Endometrium (tissue), 2 donors: ENCODE data around the gene FAM3B.
A peak's percentile ranks its signal among the peaks of the same experiment; 100 is the strongest.
"Not testable (repeated sequence)": the region's sequence is repeated elsewhere in the genome, so short reads cannot be mapped to it uniquely, and the experiment has no call there.

Experiments
- FAIRE-seq: peaks from 2 replicates; lab custom pipeline; 2012; peaks lifted over from hg19 to GRCh38; lab: Jason Lieb, UNC
- donor health status: control.
- donor health status: control.

Gene FAM3B

DNA sequence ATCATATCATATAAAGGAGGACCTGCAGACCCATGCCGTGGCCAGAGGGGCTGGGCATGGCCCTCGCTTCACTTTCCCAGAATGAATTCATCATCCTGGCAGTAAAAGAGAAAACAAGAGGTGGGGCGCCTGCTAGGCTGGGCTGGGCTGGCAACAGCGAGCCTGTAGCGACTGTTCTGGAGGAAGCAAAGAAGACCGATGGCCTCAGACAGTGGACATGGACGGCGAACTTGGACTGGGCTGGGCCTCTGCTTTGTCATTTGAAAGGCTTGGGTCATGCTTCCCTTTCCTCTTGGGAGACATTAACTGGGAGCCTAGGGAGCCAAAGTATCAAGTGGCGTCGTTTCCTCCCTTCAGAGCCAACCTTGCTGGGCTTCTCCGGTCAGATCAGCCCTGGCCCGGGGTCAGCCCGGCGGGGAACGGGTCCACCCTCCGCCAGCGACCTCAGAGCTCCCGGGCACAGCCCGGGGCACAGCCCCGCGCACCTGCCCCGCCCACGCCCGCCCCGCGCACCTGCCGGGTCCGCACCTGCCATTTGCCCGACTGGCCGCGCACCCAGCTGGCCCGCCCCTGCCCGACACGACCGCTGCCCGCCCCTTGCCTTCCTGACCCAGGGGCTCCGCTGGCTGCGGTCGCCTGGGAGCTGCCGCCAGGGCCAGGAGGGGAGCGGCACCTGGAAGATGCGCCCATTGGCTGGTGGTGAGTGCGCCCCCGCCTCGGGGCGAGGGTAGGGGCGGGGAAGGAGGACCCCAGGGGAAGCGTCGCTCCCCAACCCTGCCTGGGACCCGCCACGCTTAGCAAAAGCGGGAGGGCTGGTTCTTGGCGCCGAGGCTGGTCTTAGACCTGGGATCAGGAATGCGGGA lies at the start of gene FAM3B:
Gene FAM3B, plus strand, starts transcription at position 602 of the 863 bp plus-strand sequence. Its CDS starts 79 bp downstream, at position 681.
- no peak for FAIRE-seq

- no peak for FAIRE-seq
Measured at GRCh38 chr21:41267346-41267745, 49.3 kb upstream of the FAM3B start.

- no peak for FAIRE-seq
Measured at GRCh38 chr21:41269535-41269934, 47.1 kb upstream of the FAM3B start.

DNA sequence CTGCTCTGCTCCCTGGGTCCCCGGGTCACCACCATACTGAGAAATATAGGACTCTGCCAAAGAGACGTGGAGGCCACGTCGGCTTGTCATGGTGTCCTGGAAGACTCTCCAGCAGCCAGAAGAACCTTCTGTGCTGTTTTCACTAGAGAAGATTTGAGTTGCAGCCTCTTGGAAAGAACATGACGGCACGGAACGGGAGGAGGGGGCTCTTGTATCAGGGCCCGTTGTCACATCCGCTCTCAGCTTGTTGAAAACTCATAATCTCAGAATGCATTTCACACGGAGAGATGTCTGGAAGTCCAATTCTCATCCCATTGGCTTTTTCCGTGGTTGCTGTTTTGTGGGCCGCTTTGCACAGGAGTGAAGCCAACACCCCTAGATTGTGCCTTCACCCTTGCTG lies 39.4 kb upstream of the FAM3B start:
- no peak for FAIRE-seq

DNA sequence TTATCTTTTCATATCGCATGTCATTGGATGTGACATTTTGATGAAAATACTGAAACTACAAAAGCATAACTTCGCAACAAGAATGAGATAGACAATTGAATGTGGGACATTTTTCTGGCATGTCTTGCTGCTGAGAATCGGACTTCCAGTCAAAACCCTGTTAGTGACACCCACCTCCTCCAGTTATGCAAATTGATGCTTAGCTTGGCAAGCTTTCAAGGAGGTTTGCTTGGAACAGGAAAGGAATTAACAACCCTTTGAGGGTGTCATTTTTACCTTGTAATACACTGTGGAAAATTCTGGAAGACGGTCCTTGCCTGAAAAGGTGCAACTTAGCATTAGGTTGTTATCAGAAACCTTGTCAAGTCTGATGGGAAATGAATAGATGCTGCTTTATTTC lies 38.8 kb upstream of the FAM3B start:
- FAIRE-seq: no peak

GRCh38 chr21:41280115-41280919 lies 36.3 kb upstream of the FAM3B start:
- no peak for FAIRE-seq

DNA sequence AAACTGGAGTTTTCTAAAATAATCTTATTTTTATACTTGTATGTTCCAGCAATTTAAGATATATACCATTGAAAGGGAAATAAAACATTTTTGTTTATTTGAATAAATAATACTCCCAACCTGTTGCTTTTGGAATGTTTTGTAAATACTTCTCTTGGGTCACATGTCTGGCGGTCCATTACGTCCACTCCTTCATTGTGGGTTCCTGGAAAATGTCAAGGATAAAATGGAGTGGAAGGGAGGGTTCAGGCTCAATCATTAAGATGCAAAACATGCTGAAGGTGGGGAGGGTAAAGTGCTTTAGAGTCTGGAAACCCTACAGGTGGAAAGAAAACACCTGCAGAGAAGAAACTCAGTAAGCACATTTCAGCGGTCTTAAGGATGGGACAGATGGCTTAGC lies 34.2 kb upstream of the FAM3B start:
- FAIRE-seq: no peak

- peak; percentile 89 for FAIRE-seq
Measured at GRCh38 chr21:41283211-41283818, 33.3 kb upstream of the FAM3B start.

DNA sequence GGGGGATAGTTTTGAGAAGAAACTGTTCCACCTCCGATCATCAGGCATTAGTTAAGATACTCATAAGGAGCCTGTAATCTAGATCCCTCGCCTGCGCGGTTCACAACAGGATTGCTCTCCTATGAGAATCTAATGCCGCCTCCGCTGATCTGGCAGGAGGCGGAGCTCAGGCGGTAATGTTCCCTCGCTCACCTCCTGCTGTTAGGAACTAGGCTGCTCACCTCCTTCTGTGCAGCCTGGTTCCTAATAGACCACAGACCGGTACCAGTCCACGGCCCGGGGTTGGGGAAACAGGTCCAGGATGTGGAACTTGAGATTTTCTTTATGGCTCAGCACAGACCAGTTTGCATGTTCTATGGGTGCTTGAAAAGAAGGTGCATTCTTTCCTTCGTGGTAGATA lies 27.2 kb upstream of the FAM3B start:
- FAIRE-seq: no peak

GRCh38 chr21:41290106-41290799 lies 26.3 kb upstream of the FAM3B start:
- no peak for FAIRE-seq

GRCh38 chr21:41294548-41295231 lies 21.9 kb upstream of the FAM3B start:
- no peak for FAIRE-seq

- FAIRE-seq: no peak
Measured at GRCh38 chr21:41295721-41296254, 20.8 kb upstream of the FAM3B start.

DNA sequence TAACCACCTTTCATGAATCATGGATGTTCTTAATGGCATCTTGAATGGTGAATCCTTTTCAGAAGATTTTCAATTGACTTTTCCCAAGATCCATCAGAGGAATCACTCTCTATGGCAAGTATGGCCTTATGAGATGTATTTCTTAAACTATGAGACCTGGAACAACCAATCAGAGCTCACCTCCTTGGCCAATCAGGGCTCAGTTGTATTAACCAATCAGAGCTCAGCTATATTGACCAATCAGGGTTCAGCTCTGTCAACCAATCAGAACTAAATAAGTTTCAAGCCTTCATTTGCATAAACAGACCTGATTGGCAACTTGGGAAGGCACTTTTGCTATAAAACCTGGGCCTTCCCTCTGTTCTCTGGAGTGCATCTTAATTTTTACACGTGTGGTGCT lies 13.6 kb upstream of the FAM3B start:
- no peak for FAIRE-seq

GRCh38 chr21:41304068-41304720 lies 12.4 kb upstream of the FAM3B start:
- FAIRE-seq: no peak

DNA sequence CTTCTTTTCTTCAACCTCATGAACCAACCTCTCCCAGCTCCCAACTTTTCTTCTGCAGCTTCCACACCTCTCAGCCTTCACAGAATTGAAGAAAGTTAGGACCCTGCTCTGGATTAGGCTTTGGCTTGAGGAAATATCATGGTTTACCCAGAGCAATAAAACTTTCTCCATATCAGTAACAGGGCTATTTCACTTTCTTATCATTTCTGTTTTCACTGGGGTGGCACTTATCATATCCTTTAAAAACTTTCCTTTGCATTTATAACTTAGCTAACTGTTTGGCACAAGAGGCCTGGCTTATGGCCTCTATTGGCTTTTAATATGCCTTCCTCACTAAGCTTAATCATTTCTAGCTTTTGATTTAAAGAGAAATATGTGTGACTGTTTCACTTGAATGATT lies 9.4 kb upstream of the FAM3B start:
- FAIRE-seq: no peak

GRCh38 chr21:41313285-41314164 lies 3.1 kb upstream of the FAM3B start:
- FAIRE-seq: not testable (repeated sequence)

GRCh38 chr21:41315726-41316125 lies 875 bp upstream of the FAM3B start:
- FAIRE-seq: no peak

DNA sequence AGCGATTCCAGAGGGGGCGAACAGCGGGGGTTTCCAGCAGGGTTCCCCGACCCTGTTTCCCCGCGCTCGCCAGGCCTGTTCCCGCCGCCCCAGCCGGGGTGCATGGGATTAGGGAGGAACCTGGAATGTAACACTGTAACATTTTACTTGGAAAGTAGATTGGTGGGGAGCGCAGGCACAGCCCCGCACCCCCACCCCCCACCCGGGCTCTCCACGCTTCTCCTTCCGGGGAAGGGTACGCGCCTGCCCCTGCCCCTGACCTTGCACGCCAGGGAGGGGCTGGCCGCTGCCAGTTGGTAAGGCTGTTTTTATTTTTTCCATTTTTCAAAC lies 427 bp downstream of the FAM3B start:
- no peak for FAIRE-seq

DNA sequence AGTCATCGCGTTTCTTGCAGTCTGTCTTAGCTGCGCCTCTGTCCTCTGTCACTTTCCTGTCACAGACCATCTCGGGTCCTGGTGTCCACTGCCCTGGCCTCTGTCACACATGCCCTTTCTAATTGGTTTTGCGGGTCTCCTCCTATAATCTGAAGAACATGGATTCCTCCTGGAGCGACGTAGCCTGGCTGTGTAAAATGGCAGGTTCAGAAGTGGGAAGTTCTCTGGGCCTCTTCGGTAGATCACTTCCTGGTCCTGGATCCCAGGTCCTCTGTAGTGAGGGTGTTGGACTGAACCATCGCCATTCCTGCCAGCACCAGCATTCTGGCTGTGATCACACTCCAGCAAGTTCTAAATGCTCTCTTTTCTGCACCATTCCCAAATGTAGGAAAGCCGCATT lies 857 bp downstream of the FAM3B start:
- no peak for FAIRE-seq

DNA sequence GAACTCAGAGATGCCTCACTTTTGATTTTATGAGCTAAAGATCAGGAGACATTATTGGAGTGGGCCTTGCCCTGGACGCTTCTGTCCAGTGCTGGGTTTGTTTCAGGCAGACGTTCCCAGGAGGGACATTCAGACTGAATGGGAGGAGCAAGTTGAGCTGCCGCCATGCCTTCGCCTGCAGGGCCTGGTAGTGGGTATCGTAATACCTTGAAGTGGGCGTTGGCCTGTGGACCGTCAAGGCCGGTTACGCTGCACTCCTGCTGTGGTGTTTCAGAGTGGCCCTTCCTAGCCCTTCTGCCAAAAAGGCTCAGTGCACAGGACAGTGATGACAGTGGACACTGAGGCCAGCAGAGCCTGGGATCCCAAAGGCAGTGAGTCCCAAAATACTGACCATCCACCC lies 1.6 kb downstream of the FAM3B start:
- no peak for FAIRE-seq
